ENCODE results near the gene CENPU.

- TF ChIP-seq POLR2A (IDR thresholded peaks at IDR 0.05) (no peak), CTCF (IDR thresholded peaks at IDR 0.05 in 8 of 11, conservative IDR thresholded peaks at IDR 0.05 in 3 of 11) (no peak)
Measured at GRCh38 chr4:184750926-184751584, 17.2 kb upstream of the CENPU start.
